HepG2 (cell line): Measurements from ENCODE around the gene SETD5. TPM values are rescaled to one million over a fixed set of nuclear protein-coding genes. Genes with fewer than 3 reads are reported as not detected.

Experiments
- AFF4 ChIP-seq: sonication (generic); formaldehyde crosslinking; IDR thresholded peaks from 2 replicates; pipeline ENCODE4 v1.4.0; 2020; ENCODE audit warnings: missing genetic modification reagents
- CEBPG ChIP-seq: IDR thresholded peaks from 2 replicates; pipeline ENCODE4 v1.6.1; 2016
- CHD4 ChIP-seq: fragments of 200-600 bp; sonication (generic); IDR thresholded peaks from 2 replicates; pipeline ENCODE4 v1.7.0; 2017; ENCODE audit warnings: mild to moderate bottlenecking, low read length, borderline replicate concordance
- HOXA3 ChIP-seq: sonication (generic); formaldehyde crosslinking; IDR thresholded peaks from 2 replicates; pipeline ENCODE4 v1.5.0; 2020; ENCODE audit warnings: missing genetic modification reagents
- JDP2 ChIP-seq: sonication (generic); formaldehyde crosslinking; IDR thresholded peaks from 2 replicates; pipeline ENCODE4 v1.8.1; 2022; ENCODE audit warnings: missing genetic modification reagents, borderline replicate concordance
- KDM5A ChIP-seq: fragments of 200-600 bp; sonication (generic); IDR thresholded peaks from 2 replicates; pipeline ENCODE4 v1.7.0; 2018; ENCODE audit warnings: antibody characterized with exemption, mild to moderate bottlenecking, low read length, borderline replicate concordance
- MED13 ChIP-seq: sonication (generic); formaldehyde crosslinking; IDR thresholded peaks from 2 replicates; pipeline ENCODE4 v1.5.0; 2020; ENCODE audit warnings: missing genetic modification reagents
- MTA1 ChIP-seq: sonication (generic); formaldehyde crosslinking; IDR thresholded peaks from 2 replicates; pipeline ENCODE4 v1.4.0; 2020; ENCODE audit warnings: missing genetic modification reagents, mild to moderate bottlenecking, borderline replicate concordance
- PAXIP1 ChIP-seq: sonication (generic); formaldehyde crosslinking; conservative IDR thresholded peaks from 2 replicates; pipeline ENCODE4 v1.4.0; 2020; ENCODE audit warnings: mild to moderate bottlenecking, missing genetic modification reagents, moderate library complexity
- RBAK ChIP-seq: sonication (generic); formaldehyde crosslinking; IDR thresholded peaks from 2 replicates; pipeline ENCODE4 v1.5.1; 2020; ENCODE audit warnings: mild to moderate bottlenecking, missing genetic modification reagents
- REL ChIP-seq: sonication (generic); formaldehyde crosslinking; conservative IDR thresholded peaks from 2 replicates; pipeline ENCODE4 v1.8.0; 2022; ENCODE audit warnings: mild to moderate bottlenecking, missing genetic modification reagents, moderate library complexity
- RFX3 ChIP-seq: IDR thresholded peaks from 2 replicates; pipeline ENCODE4 v1.6.1; 2016; ENCODE audit warnings: missing biosample characterization, missing genetic modification reagents
- SP2 ChIP-seq: sonication (generic); formaldehyde crosslinking; IDR thresholded peaks from 2 replicates; pipeline ENCODE4 v1.5.1; 2020; ENCODE audit warnings: mild to moderate bottlenecking, missing genetic modification reagents
- TEAD3 ChIP-seq: optimal IDR thresholded peaks from 2 replicates; pipeline ENCODE3; 2016; ENCODE audit warnings: borderline replicate concordance
- TOPORS ChIP-seq: sonication (generic); formaldehyde crosslinking; IDR thresholded peaks from 2 replicates; pipeline ENCODE4 v1.8.0; 2023; ENCODE audit warnings: mild to moderate bottlenecking, missing genetic modification reagents
- ZEB1 ChIP-seq: IDR thresholded peaks from 2 replicates; pipeline ENCODE4 v1.6.1; 2012; ENCODE audit warnings: mild to moderate bottlenecking, low read depth, inconsistent platforms; ENCODE audit not compliant: insufficient replicate concordance
- ZNF121 ChIP-seq: sonication (generic); formaldehyde crosslinking; IDR thresholded peaks from 2 replicates; pipeline ENCODE4 v1.5.0; 2020; ENCODE audit warnings: mild to moderate bottlenecking, missing genetic modification reagents
- ZNF614 ChIP-seq: IDR thresholded peaks from 2 replicates; pipeline ENCODE4 v1.6.1; 2018; ENCODE audit warnings: missing biosample characterization, missing genetic modification reagents, inconsistent platforms, borderline replicate concordance
- ZNF7 ChIP-seq: IDR thresholded peaks from 2 replicates; pipeline ENCODE4 v1.6.1; 2016; ENCODE audit warnings: missing biosample characterization, missing genetic modification reagents
- ZNF800 ChIP-seq: sonication (generic); formaldehyde crosslinking; IDR thresholded peaks from 2 replicates; pipeline ENCODE4 v1.4.0; 2020; ENCODE audit warnings: missing genetic modification reagents
- polyA plus RNA-seq, 8 experiments: library from polyadenylated mRNA; depleted of rRNA in 3 of 8; stranded (reverse) in 7 of 8; unstranded in 1 of 8; fragments of >200 nt; fragmentation: Illumina TruSeq in 4 of 8; extraction: Trizol in 4 of 8; gene quantifications; 2 replicates each; pipeline versions ENCODE4 v1.2.1 to v1.2.3, GENCODE V29; 2011 to 2016; ENCODE audit warnings: low read depth in 4 of 8, missing spikeins in 1 of 8, mixed read lengths in 1 of 8; ENCODE audit not compliant: insufficient read depth in 1 of 8
- total RNA-seq, 5 experiments: library from RNA; depleted of rRNA; stranded (reverse); fragments of >200 nt; fragmentation: Illumina TruSeq; extraction: Trizol; gene quantifications; 2 replicates each; pipeline ENCODE4 v1.2.3, GENCODE V29; 2016; ENCODE audit warnings: low read depth in 1 of 5

The SETD5 gene
- total and polyA plus RNA-seq, 2 of the 13 experiments (the other 11 are each of a cell fraction or from before 2014, with no cell fraction given), result 46.8 to 95.8 TPM

- peak; percentile 66 for TF ChIP-seq PAXIP1
- TF ChIP-seq MTA1 (CRISPR knock-in tag), result peak; percentile 72; the same call in 1 of the 2 replicates
- TF ChIP-seq ZNF614 (CRISPR knock-in tag), result peak; percentile 74
- TF ChIP-seq RBAK (CRISPR knock-in tag), result no peak
- peak; percentile 78 for TF ChIP-seq SP2 (CRISPR knock-in tag)
- TF ChIP-seq CHD4, result no peak
- TF ChIP-seq RFX3 (CRISPR knock-in tag), result no peak
- TF ChIP-seq TOPORS (CRISPR knock-in tag), result peak; percentile 90
- peak; percentile 90 for TF ChIP-seq HOXA3 (CRISPR knock-in tag)
- TF ChIP-seq ZNF121 (CRISPR knock-in tag), result no peak
- no peak for TF ChIP-seq ZNF800 (CRISPR knock-in tag)
- peak; percentile 51 for TF ChIP-seq ZEB1
- TF ChIP-seq CEBPG, result peak; percentile 55
- TF ChIP-seq AFF4 (CRISPR knock-in tag), result peak; percentile 87
- TF ChIP-seq KDM5A, result peak; percentile 65; the same call in 1 of the 2 replicates
- peak; percentile 25; the same call in 1 of the 2 replicates for TF ChIP-seq JDP2 (CRISPR knock-in tag)
- TF ChIP-seq ZNF7 (CRISPR knock-in tag), result no peak
- TF ChIP-seq TEAD3 (CRISPR knock-in tag), result peak; percentile 70
- TF ChIP-seq MED13 (CRISPR knock-in tag), result peak; percentile 36
- peak; percentile 88 for TF ChIP-seq REL (CRISPR knock-in tag)
Observed at GRCh38 chr3:9362731-9363530, 34.5 kb upstream of the SETD5 start, which contains the start of gene THUMPD3 (continued).
